Endodermal cell (in vitro differentiated cells): ENCODE data around the gene ZNF502. TPM values are rescaled to one million over a fixed set of nuclear protein-coding genes. Genes with fewer than 3 reads are reported as not detected.

ENCODE experiments used
- DNase-seq: peaks from one replicate; pipeline ENCODE4 v3.0.0-alpha.2; 2017
- H3K27ac ChIP-seq: 2 replicates; pipeline ENCODE4 v1.5.1; 2013; ENCODE audit warnings: mild to moderate bottlenecking, low read depth, low read length, moderate library complexity
- H3K27me3 ChIP-seq: 2 replicates; pipeline ENCODE4 v1.6.1; 2013; ENCODE audit warnings: mild to moderate bottlenecking, low read length, moderate library complexity; ENCODE audit not compliant: insufficient read depth, control insufficient read depth, poor library complexity, severe bottlenecking
- H3K36me3 ChIP-seq: 2 replicates; pipeline ENCODE4 v1.7.0; 2013; ENCODE audit warnings: mild to moderate bottlenecking, low read length, moderate library complexity; ENCODE audit not compliant: control insufficient read depth, insufficient read depth
- H3K4me1 ChIP-seq: one replicate; pipeline ENCODE4 v1.7.0; 2013; ENCODE audit warnings: low read length; ENCODE audit not compliant: control insufficient read depth, insufficient read depth
- H3K4me3 ChIP-seq: 2 replicates; pipeline ENCODE4 v1.5.1; 2013; ENCODE audit warnings: mild to moderate bottlenecking, low read length, moderate library complexity
- H3K9ac ChIP-seq: 2 replicates; pipeline ENCODE4 v1.6.1; 2013; ENCODE audit warnings: mild to moderate bottlenecking, low read length, moderate library complexity; ENCODE audit not compliant: poor library complexity, severe bottlenecking; ENCODE audit errors: extremely low read depth
- H3K9me3 ChIP-seq: 2 replicates; pipeline ENCODE4 v1.6.1; 2013; ENCODE audit warnings: mild to moderate bottlenecking, low read length, moderate library complexity; ENCODE audit not compliant: control insufficient read depth
- H3K27ac Mint-ChIP-seq: 2 replicates; pipeline ENCODE4 v1.8.0; 2020; ENCODE audit warnings: mixed read lengths
- H3K27me3 Mint-ChIP-seq: 2 replicates; pipeline ENCODE4 v1.8.0; 2021; ENCODE audit warnings: mild to moderate bottlenecking, mixed read lengths; ENCODE audit not compliant: insufficient read depth
- H3K36me3 Mint-ChIP-seq: 2 replicates; pipeline ENCODE4 v1.8.0; 2020; ENCODE audit warnings: low read depth, mixed read lengths
- H3K4me1 Mint-ChIP-seq: 2 replicates; pipeline ENCODE4 v1.8.0; 2020; ENCODE audit warnings: mixed read lengths
- H3K4me3 Mint-ChIP-seq: 2 replicates; pipeline ENCODE4 v1.8.0; 2020; ENCODE audit warnings: mild to moderate bottlenecking, moderate library complexity, mixed read lengths
- H3K9me3 Mint-ChIP-seq: 2 replicates; pipeline ENCODE4 v1.8.0; 2020; ENCODE audit warnings: mild to moderate bottlenecking, mixed read lengths
- WGBS, 2 experiments: methylation state at CpG; one replicate each; pipeline versions ENCODE4 v1.1.5 to v1.1.7; 2013; ENCODE audit warnings: missing lambda C conversion rate in 2 of 2, mixed read lengths in 1 of 2; ENCODE audit not compliant: insufficient coverage in 1 of 2, insufficient read length in 1 of 2; 5-methylcytosine and 5-hydroxymethylcytosine counted together
- total RNA-seq, 2 donors: library from RNA; stranded (reverse); fragmentation: NEBNext Ultra II Directional in 1 of 2; extraction: Animal tissue kit (Norgen Biotek cat#: 25700) in 1 of 2; gene quantifications; 2 replicates in 1 of 2; 3 replicates in 1 of 2; pipeline ENCODE4 v1.2.1, GENCODE V29; 2021
- TF ChIP-seq, protein P1 (sequence below): fragments of 200-600 bp; sonication (generic); conservative IDR thresholded peaks from 2 replicates; pipeline ENCODE4 v1.5.0; 2021; ENCODE audit warnings: antibody characterized with exemption, mild to moderate bottlenecking

ZNF502 gene
- total RNA-seq, 2 donors from 2014 or later, result 0.29 to 1.6 TPM

DNA sequence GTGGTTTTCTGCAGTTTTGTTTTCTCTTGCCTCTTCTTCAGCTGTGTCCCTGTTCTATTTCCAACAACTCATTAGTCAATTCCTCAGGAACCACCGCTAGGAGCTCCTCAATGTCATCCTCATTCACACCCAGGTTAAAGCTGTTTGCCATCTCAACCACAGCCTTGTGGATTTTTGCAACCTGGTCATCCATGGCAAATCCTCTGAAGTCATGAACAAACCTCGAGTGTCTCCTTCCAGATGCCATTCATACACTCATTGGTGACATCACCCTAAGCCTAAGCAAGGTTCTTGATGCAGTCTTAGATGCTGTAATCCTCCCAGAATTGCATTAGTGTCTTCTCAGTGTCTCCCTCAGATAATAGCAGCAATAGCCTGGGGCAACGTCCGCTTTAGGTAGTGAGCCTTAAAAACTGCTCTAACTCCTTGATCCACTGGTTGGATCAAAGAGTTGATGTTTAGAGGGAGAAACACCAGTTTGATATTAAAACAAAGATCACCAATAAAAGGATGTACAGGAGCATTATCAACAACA, 31.5 kb upstream of the ZNF502 start:
- TF ChIP-seq, protein P1, sequence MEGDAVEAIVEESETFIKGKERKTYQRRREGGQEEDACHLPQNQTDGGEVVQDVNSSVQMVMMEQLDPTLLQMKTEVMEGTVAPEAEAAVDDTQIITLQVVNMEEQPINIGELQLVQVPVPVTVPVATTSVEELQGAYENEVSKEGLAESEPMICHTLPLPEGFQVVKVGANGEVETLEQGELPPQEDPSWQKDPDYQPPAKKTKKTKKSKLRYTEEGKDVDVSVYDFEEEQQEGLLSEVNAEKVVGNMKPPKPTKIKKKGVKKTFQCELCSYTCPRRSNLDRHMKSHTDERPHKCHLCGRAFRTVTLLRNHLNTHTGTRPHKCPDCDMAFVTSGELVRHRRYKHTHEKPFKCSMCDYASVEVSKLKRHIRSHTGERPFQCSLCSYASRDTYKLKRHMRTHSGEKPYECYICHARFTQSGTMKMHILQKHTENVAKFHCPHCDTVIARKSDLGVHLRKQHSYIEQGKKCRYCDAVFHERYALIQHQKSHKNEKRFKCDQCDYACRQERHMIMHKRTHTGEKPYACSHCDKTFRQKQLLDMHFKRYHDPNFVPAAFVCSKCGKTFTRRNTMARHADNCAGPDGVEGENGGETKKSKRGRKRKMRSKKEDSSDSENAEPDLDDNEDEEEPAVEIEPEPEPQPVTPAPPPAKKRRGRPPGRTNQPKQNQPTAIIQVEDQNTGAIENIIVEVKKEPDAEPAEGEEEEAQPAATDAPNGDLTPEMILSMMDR, result no peak
- Histone ChIP-seq H3K27ac (no peak overlapping the region), H3K4me1 (peaks cover under 1% of the 10 kb centered on the region), H3K4me3 (no peak overlapping the region), H3K36me3 (peaks cover 33% of the 10 kb centered on the region), H3K9me3 (peaks cover 43% of the 10 kb centered on the region), H3K9ac (no peak overlapping the region), H3K27me3 (no peaks in the 10 kb centered on the region)
- Mint-ChIP-seq H3K27ac (no peak overlapping the region), H3K36me3 (peaks cover 47% of the 10 kb centered on the region), H3K4me1 (peaks cover 7% of the 10 kb centered on the region), H3K27me3 (peaks cover 10% of the 10 kb centered on the region), H3K4me3 (no peak overlapping the region), H3K9me3 (peaks cover 59% of the 10 kb centered on the region)
- WGBS, 2 experiments, result 90 to 97% methylated on average over 4 of the region's 4 CpGs
- no peak for DNase-seq

GRCh38 chr3:44682182-44682896, 30.1 kb upstream of the ZNF502 start:
- H3K9ac ChIP-seq, result no peak overlapping the region
- H3K9me3 ChIP-seq, result peaks cover 57% of the 10 kb centered on the region
- H3K4me1 Mint-ChIP-seq, result peaks cover 3% of the 10 kb centered on the region
- 92% methylated on average over 2 of the region's 2 CpGs; no CpG with 5 or more reads in 1 of the 2 experiments for WGBS, 2 experiments
- no peak for DNase-seq
- TF ChIP-seq, protein P1, result no peak
- peaks cover 47% of the 10 kb centered on the region for H3K36me3 Mint-ChIP-seq
- peaks cover 3% of the 10 kb centered on the region for H3K27me3 ChIP-seq
- H3K4me1 ChIP-seq, result no peaks in the 10 kb centered on the region
- H3K9me3 Mint-ChIP-seq, result peaks cover 70% of the 10 kb centered on the region
- no peak overlapping the region for H3K4me3 Mint-ChIP-seq
- peak overlapping the region; percentile 10 for H3K4me3 ChIP-seq
- H3K27ac ChIP-seq, result no peak overlapping the region
- peaks cover 16% of the 10 kb centered on the region for H3K27me3 Mint-ChIP-seq
- H3K36me3 ChIP-seq, result peaks cover 33% of the 10 kb centered on the region
- H3K27ac Mint-ChIP-seq, result no peak overlapping the region

DNA sequence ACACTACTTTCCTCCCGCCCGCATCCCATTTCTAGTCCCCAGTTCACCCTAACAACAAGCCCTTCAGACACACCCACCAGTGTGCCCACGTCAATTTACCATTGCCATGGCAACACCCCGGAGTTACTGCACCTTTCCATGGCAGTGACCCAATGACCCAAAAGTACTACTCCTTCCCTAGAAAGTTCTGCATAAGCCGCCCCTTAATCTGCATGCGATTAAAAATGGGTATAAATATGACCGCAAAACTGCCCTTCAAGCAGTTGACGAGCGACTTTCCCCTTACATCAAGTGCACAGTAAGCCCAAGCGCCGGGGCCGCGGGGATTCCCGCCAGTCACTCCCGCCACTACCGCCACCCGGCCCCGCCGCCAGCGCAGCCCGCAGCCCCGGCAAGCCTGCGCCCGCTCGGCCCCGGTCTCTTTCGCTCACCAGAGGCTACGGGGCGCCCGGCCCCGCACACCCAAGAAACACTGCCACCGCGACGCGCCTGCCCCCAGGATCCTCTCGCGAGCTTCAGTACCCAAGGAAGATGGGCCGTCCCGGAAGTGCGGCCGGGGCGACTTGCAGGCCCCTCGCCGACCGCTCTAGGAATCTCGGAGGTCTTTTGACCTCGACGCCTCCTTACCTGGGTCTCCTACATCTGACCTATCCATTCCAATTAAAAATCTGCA, 27.2 kb upstream of the ZNF502 start:
- WGBS, 2 experiments, result 9 to 27% methylated on average over 10 to 48 of the region's 48 CpGs
- H3K36me3 Mint-ChIP-seq, result peaks cover 47% of the 10 kb centered on the region
- peaks cover 77% of the 10 kb centered on the region for H3K9me3 Mint-ChIP-seq

More for the DNA sequence above, 27.2 kb upstream of the ZNF502 start:
- Mint-ChIP-seq H3K27me3 (peaks cover 37% of the 10 kb centered on the region), H3K4me3 (peak overlapping the region; percentile 85), H3K27ac (peak overlapping the region; percentile 77), H3K4me1 (peaks cover 3% of the 10 kb centered on the region)
- Histone ChIP-seq H3K9me3 (peaks cover 57% of the 10 kb centered on the region), H3K36me3 (peaks cover 33% of the 10 kb centered on the region), H3K27ac (no peak overlapping the region), H3K9ac (peak overlapping the region; percentile 37), H3K4me1 (no peaks in the 10 kb centered on the region), H3K27me3 (peaks cover 20% of the 10 kb centered on the region), H3K4me3 (peak overlapping the region; percentile 87)
- peak; percentile 88 for DNase-seq
- TF ChIP-seq, protein P1, result no peak
